ENCODE results near the gene STX10. TPM values are rescaled to one million over a fixed set of nuclear protein-coding genes. Genes with fewer than 3 reads are reported as not detected.

STX10 gene
- total and polyA plus RNA-seq, 2 donors (not counting 3 experiments of a cell fraction or from before 2014, with no cell fraction given): 63.1 to 91.6 TPM

DNA sequence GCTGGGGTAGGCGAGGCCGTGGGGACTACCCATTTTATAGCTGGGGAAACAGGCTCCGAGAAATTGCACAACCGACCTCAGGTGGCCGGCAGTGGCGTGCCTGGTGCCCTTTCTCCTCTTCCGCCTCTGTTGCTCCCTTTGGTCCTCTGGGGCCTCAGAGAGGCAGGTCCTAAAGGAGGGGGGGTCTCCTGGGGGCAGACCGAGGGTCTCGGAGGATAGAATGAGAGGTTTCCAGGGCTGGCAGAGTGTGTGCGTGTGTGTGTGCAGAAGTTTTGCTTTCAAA, 11.3 kb downstream of the STX10 start:
- POLR2A ChIA-PET: no interaction called here
- H2AFZ ChIP-seq (ENCODE audit: low read depth, low read length): no peak overlapping the region
- dilution Hi-C loops (cut with MboI; ENCODE audit: extremely low pct_ligation_motif_present, low sequenced_read_pairs) (no loop called here), intact Hi-C loops (cut with micrococcal nuclease) (no loop called here)
- H3K9me1 ChIP-seq (replicated peaks; ENCODE audit: control insufficient read depth, extremely low read depth, insufficient read depth, low read length): no peaks in the 10 kb centered on the region
- no peak for FAIRE-seq
- H3K36me3 ChIP-seq (ENCODE audit: control insufficient read depth in 2 of 2, extremely low read depth in 1 of 2, insufficient read depth in 2 of 2, low read length in 2 of 2): peaks cover 12 to 36% of the 10 kb centered on the region in 2 experiments
- no peak overlapping the region for H3K27ac ChIP-seq (ENCODE audit: insufficient read depth, low read depth, low read length)
- H3K4me2 ChIP-seq (ENCODE audit: insufficient read depth, low read length): no peak overlapping the region
- no peaks in the 10 kb centered on the region for H3K9me3 ChIP-seq (replicated peaks; ENCODE audit: control insufficient read depth, insufficient read depth, low read length)
- CTCF ChIA-PET: no interaction called here
- no peak overlapping the region for H3K4me3 ChIP-seq (replicated peaks in 1 of 3; ENCODE audit: insufficient read depth in 1 of 3, low read depth in 1 of 3, low read length in 3 of 3)
- no TSS peak for BruUV-seq (replicated peaks)
- no peaks in the 10 kb centered on the region for H4K20me1 ChIP-seq (replicated peaks; ENCODE audit: control insufficient read depth, extremely low read depth, insufficient read depth, low read length)
- peaks cover 10% of the 10 kb centered on the region for H3K79me2 ChIP-seq (ENCODE audit: control insufficient read depth, insufficient read depth, low read length)
- no peak for DNase-seq (ENCODE audit: low read depth, low spot score)
- H3K27me3 ChIP-seq (ENCODE audit: control insufficient read depth in 2 of 2, insufficient read depth in 2 of 2, low read length in 2 of 2): no peaks in the 10 kb centered on the region
- no peak overlapping the region for H3K9ac ChIP-seq (replicated peaks; ENCODE audit: extremely low read depth, insufficient read depth, low read length)
- no peak for TF ChIP-seq GATA2 (IDR thresholded peaks at IDR 0.05; ENCODE audit: insufficient read depth, insufficient read length, low read depth, low read length)
- TF ChIP-seq POLR2A (IDR thresholded peaks at IDR 0.05; ENCODE audit: low read depth, low read length): no peak
- H3K4me1 ChIP-seq (ENCODE audit: control insufficient read depth, extremely low read depth, insufficient read depth, low read length): no peaks in the 10 kb centered on the region

DNA sequence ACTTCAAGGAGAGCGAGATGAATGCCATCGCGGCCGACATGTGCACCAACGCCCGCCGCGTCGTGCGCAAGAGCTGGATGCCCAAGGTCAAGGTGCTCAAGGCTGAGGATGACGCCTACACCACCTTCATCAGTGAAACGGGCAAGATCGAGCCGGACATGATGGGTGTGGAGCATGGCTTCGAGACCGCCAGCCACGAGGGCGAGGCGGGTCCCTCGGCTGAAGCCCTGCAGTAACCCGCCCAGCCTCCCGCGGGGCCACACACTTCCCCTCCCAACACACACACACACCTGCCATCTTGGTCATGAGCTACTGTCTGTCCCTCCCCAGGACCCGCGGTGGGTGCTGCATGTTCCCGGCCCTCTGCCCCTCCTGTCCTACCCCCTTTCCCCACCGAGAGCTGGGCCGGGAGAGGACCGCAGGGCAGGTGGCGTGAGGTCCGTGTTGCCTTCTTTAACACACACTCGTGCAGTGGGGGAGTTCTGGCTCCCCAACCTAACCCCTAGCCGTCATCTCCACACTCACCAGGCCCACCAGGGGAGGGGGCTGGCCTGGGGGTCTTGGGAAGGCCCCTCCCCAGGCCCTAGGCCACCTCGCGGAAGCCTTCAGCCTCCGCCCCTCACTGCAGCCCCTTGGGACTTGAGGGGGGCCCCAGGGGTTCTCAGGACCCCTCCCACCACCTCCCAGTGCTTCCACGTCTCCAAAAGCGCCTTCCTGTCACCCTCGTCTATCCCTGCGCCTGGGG, 11.8 kb downstream of the STX10 start:
- no TSS peak for BruUV-seq (replicated peaks)
- Histone ChIP-seq H3K36me3 (ENCODE audit: control insufficient read depth in 2 of 2, extremely low read depth in 1 of 2, insufficient read depth in 2 of 2, low read length in 2 of 2) (peaks cover 12 to 36% of the 10 kb centered on the region in 2 experiments), H3K27ac (ENCODE audit: insufficient read depth, low read depth, low read length) (no peak overlapping the region), H3K9ac (replicated peaks; ENCODE audit: extremely low read depth, insufficient read depth, low read length) (no peak overlapping the region), H3K9me3 (replicated peaks; ENCODE audit: control insufficient read depth, insufficient read depth, low read length) (no peaks in the 10 kb centered on the region), H3K9me1 (replicated peaks; ENCODE audit: control insufficient read depth, extremely low read depth, insufficient read depth, low read length) (no peaks in the 10 kb centered on the region), H3K4me2 (ENCODE audit: insufficient read depth, low read length) (no peak overlapping the region), H3K79me2 (ENCODE audit: control insufficient read depth, insufficient read depth, low read length) (peaks cover 14% of the 10 kb centered on the region), H3K4me1 (ENCODE audit: control insufficient read depth, extremely low read depth, insufficient read depth, low read length) (no peaks in the 10 kb centered on the region), H3K27me3 (ENCODE audit: control insufficient read depth in 2 of 2, insufficient read depth in 2 of 2, low read length in 2 of 2) (no peaks in the 10 kb centered on the region), H2AFZ (ENCODE audit: low read depth, low read length) (no peak overlapping the region), H3K4me3 (replicated peaks in 1 of 3; ENCODE audit: insufficient read depth in 1 of 3, low read depth in 1 of 3, low read length in 3 of 3) (no peak overlapping the region), H4K20me1 (replicated peaks; ENCODE audit: control insufficient read depth, extremely low read depth, insufficient read depth, low read length) (peaks cover 2% of the 10 kb centered on the region)
- ChIA-PET CTCF (no interaction called here), POLR2A (no interaction called here)
- intact Hi-C loops (cut with micrococcal nuclease): no loop called here
- FAIRE-seq: no peak
- no peak for TF ChIP-seq MYC (IDR thresholded peaks at IDR 0.05; ENCODE audit: low read depth, low read length)
- TF ChIP-seq JUN (IDR thresholded peaks at IDR 0.05; ENCODE audit: borderline replicate concordance, insufficient read depth, insufficient read length, low read depth): no peak
- TF ChIP-seq POLR2AphosphoS5 (IDR thresholded peaks at IDR 0.05; ENCODE audit: insufficient read depth, low read depth, low read length): no peak
- TF ChIP-seq FOS (IDR thresholded peaks at IDR 0.05; ENCODE audit: borderline replicate concordance, insufficient read depth, low read length): no peak
- dilution Hi-C loops (cut with MboI; ENCODE audit: extremely low pct_ligation_motif_present, low sequenced_read_pairs): no loop called here
- DNase-seq (ENCODE audit: low read depth, low spot score): no peak

All from endothelial cell of umbilical vein (primary cell).